ENCODE measurements around the gene CALM1.
A peak's percentile ranks its signal among the peaks of the same experiment; 100 is the strongest.

Gene CALM1

DNA sequence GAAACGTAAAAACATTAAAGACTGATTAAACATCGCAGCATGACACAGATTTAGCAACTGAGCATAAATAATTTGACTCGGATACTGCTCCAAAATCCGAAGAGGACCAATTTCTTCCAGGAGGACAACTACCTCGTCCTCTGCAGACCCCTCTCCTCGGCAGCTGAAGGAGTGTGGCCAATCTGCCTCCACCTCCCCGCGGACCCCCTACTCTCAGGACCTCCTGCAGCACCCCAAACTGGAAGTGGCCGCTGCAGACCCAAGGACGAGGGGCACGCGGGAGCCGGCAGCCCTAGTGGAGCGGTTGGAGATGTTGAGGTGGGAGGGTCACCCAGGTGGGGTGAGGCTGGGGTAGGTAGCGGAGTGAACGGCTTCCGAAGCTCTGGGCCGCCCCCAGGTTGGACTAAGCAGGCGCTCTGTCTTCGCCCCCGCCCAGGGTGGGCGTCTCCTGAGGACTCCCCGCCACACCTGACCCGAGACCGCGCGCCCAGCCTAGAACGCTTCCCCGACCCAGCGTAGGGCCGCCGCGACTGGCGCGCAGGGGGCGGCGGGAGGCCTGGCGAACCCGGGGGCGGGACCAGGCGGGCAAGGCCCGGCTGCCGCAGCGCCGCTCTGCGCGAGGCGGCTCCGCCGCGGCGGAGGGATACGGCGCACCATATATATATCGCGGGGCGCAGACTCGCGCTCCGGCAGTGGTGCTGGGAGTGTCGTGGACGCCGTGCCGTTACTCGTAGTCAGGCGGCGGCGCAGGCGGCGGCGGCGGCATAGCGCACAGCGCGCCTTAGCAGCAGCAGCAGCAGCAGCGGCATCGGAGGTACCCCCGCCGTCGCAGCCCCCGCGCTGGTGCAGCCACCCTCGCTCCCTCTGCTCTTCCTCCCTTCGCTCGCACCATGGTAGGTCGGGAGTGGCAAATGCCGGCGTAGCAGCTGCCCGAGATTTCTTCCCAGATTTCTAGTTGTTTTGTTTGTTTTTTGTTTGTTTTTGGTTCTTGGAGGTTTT, at the start of gene CALM1:
TSS of gene CALM1 (plus strand) at position 689 of the 999 bp plus-strand sequence. CDS start at position 891, 202 bp downstream.
- DNase-seq (ENCODE audit: low spot score) = peak; percentile 62
- FAIRE-seq = no peak

DNA sequence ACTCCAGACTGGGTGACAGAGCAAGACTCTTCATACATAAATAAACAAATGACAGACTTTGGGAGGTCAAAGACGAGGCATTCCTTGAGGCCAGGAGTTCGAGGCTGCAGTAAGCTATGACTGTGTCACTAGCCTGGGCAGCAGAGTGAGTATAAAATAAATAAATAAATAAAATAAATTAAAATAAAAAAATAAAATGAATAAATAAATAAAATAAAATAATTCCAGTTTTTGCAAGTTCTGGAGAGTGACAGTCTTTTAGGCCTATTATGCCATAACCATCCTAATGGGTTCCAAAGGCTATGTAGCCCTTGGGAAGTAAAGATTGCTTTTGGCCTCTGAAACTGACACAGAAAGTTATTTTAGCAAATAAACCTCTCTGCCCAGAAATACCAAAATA, 48.6 kb upstream of the CALM1 start:
- FAIRE-seq (no peak), DNase-seq (ENCODE audit: low spot score) (no peak)

DNA sequence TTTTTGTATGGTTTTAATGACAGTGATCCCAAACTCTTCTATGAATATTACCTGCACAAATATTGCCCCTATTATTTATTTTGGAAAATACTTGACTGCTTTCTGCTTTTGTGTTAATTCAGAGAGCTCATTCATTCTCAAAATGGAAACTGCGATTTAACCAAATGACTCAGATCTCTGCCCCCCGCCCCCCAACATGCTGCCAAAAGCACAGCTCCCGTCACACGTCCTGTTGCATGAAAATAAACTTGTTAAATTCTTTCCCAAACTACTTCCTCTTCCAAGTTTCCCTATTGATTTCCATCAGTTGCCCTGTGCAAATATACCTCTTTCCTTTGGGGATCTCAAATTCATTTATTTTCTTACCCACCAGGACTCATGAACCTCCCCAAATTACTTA, 47.1 kb upstream of the CALM1 start:
- DNase-seq (ENCODE audit: low spot score) = no peak
- FAIRE-seq = no peak

DNA sequence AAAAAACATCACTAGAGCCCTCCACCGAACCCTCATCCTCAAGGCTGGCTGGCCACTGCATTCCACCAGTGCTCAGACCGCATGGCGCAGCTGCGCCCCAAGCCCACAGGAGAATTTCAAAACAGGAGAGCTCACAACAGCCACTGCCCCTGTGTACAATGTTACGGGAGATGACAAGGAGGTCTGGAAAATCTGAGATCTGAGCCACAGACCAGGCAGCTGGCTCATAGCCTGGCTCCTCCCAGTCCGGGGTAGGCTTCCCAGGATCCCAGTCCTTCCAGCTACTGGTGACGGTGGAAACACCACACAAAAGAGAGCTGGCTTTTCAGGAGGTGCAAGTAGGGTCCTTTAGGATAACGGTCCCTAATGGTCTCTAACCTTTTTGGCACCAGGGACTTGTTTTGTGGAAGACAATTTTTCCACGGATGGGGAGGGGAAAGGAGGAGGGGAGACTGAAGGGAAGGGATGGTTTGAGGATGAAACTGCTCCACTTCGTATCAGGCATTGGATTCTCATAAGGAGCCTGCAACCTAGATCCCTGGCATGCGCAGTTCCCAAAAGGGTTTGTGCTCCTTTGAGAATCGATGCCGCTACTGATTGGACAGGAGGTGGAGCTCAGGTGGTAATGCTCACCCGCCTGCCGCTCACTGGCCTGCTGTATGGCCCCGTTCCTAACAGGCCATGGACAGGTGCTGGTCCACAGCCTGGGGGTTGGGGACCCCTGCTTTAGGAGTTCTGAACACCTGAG, 42.1 kb upstream of the CALM1 start:
- no peak for DNase-seq (ENCODE audit: low spot score)
- no peak for FAIRE-seq

DNA sequence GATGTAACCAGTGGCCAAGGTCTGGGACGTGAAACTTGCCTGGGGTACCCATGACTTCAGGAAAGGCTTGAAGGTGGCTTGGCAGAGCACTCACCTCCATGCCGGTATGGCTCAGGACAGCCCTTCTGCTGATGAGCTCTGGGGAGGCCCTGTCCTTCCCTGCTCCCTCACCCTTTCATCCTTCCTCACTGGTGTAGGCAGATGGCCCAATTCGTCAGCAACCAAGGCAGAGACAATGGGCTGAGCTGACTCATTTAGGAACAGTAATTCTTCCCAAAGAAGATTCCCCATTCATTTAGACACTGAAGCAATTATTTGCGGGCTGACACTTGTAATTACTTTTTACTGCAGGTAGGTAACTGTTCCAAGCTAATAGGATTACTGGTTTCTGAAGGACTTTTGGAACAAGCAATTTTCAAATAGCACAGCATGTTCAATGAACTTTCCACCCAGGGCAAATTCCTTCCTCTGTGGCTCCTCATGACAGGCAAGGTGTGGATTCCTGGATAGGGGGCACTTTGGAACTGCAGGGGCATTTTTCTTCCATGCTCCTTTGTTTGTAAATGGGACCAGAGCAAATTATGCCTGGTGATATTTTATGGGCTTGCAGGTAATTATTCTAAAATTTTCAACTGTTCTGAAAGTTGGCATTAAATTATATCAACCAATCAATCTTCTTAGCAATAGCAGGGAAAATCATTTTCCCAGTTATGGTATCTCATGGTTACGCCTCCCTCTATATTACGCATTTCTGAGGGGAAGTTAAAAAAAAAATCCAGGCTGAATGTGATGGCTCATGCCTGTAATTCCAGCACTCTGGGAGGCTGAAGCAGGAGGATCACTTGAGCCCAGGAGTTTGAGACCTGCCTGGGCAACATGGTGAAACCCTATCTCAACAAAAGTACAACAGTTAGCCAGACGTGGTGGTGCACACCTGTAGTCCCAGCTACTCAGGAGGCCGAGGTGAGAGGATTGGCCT, 41.0 kb upstream of the CALM1 start:
- FAIRE-seq = no peak

DNA sequence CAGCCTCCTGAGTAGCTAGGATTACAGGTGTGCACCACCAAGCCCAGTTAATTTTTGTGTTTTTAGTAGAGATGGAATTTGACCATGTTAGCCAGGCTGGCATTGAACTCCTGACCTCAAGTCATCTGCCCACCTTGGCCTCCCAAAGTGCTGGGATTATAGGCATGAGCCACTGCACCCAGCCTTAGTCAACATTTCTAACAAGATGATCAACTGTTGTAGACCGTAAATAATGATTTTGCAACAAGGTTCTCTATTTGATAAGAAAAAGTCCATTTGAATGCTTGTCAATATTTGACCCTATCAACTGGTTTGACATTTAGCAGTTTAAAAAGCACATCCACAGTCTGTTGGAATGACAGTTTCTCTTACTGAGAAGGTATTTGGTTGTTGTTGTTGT, 39.9 kb upstream of the CALM1 start:
- FAIRE-seq = no peak
- DNase-seq (ENCODE audit: low spot score) = no peak

More for the DNA sequence above, 41.0 kb upstream of the CALM1 start:
- no peak for DNase-seq (ENCODE audit: low spot score)

DNA sequence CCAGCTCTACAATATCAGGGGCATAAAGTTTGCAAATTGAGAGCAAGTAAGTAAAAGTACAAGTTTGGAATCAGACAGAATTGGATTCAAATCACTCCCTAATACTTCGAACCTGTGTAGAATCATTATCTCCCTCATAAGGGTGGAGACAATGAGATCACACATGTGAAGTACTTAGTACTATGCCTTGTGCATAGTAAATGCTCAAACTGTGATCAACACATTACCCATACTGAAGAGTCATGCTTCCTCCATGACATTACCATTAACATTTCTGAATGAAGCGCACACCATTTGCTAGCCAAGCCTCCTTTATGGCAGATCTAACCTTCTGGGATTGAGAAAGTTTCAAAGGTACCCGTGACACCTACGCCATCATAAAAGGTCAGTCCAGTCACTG, 38.5 kb upstream of the CALM1 start:
- FAIRE-seq (no peak), DNase-seq (ENCODE audit: low spot score) (no peak)

DNA sequence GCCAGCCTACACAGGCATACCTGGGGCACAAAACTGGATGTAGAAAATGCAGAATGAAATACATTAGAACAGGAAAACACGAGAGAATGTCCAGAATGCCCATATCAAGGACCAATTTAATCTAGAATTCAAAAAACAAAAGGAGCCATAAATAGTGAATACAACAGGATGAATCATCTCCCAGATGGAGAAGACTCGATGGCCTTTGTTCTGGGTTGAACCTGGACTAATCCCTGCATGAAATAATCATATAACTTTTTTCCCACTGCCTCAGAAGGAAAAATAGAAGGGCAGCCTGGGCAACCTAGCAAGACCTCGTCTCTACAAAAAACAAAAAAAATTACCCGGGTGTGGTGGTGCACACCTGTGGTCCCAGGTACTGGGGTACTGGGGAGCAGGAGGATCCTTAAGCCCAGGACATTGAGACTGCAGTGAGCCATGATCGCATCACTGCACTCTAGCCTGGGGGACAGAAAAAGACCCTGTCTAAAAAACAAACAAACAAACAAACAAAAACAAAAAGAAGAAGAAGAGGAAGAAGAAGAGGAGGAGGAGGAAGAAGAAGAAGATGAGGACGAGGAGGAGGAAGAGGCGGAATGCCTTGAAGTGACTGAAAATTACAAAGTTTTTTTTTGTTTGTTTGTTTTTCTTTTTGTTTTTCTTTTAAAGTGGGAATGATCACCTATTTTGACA, 34.8 kb upstream of the CALM1 start:
- DNase-seq (ENCODE audit: low spot score) = no peak
- FAIRE-seq = no peak

DNA sequence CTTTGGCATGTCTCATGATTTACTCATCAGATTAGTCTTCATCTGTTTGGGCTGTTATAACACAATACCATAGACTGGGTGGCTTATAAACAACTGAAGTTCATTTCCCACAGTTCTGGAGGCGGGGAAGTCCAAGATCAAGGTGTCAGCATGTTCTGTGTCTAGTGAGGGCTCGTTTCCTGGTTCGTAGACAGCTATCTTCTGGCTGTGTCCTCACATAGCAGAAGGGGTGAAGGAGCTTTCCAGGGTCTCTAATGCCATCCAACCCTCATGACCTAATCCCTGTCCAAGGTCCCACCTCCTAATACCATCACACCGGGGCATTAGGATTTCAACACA, 34.3 kb upstream of the CALM1 start:
- FAIRE-seq (no peak), DNase-seq (ENCODE audit: low spot score) (no peak)

DNA sequence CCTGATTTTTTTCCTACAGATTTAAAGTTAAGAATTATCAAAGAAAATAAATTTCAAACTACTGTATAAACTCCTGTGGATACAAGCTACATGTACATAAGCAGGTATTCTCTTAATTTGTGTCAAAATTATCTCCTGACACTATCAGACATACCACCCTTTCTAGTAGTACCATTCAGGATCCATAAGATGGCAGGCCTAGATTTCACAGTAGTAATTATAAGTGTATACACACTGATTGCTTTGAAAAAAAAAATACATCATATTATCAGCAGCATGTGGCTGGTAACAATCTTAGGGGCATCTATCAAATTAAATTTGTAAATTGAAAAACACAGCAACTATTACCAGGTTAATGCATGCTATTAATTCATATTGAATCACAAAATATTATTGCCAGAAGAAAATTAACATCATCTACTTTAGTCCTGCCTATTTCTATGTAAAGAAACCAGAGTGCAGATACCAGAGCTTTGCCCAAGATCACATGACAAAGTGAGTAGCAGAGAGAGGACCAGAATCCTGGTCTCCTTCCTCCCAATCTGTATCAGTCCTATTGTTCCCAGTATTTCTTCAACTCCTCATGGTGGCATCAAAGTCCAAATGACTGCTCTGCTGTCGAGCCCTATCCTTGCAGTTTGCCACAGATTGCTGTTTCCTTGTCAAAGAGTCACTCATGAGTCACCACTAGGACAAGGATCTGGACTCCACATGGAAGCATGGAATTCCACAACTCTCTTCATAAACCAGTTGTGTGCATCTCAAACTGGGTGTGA, 27.7 kb upstream of the CALM1 start:
- FAIRE-seq (no peak), DNase-seq (ENCODE audit: low spot score) (peak; percentile 14)

DNA sequence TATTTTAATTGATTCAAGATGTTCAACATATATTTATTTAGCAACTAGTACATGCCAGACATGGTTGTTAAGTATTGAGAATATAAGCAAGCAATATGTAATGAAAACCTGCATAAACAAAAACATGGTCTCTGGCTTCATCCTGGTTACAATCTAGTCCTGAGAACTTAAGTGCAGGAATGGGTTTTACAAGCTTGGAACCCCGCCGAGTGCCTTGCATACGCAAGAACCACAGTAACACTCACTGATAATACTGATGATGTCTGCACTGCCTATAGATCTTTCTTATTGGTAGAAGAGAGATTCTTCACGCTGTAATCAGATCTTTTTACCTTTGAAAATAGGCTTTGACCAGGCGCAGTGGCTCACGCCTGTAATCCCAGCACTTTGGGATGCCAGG, 22.9 kb upstream of the CALM1 start:
- FAIRE-seq = no peak
- no peak for DNase-seq (ENCODE audit: low spot score)

DNA sequence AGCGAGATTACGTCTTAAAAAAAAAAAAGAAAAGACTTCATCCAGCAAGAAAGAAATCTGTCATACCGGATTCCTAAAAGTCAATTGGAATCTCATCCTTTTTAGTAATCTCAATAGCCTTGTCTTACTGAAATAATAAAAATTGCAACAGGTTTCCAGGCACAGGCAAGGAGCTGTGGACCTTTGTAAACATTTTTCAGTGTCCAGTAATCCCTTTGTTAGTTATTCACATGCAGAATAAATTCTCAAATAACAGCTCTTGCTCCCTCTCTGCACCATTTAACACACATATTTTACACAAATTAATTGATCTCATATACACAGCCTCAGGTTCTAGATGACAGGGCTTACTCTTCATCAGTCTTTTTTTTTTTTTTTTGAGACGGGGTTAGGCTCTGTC, 22.0 kb upstream of the CALM1 start:
- DNase-seq (ENCODE audit: low spot score) = no peak

DNA sequence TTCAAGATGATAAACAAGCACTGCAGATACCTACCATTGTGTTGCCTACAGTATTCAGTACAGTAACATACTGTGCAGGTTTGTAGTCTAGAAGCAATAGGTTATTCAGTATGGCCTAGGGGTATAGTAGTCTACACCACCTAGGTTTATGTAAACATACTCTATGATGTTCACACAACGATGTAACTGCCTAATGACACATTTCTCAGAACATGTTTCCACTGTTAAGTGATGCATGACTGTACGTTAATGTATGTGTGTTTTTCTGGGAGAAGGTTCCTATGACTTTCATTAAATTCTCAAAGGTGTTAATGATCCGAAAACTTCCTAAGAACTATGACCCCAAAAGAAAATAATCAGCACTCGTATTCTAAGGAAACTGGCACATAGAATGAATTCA, 20.9 kb upstream of the CALM1 start:
- no peak for FAIRE-seq
- no peak for DNase-seq (ENCODE audit: low spot score)

More for the DNA sequence above, 22.0 kb upstream of the CALM1 start:
- no peak for FAIRE-seq

DNA sequence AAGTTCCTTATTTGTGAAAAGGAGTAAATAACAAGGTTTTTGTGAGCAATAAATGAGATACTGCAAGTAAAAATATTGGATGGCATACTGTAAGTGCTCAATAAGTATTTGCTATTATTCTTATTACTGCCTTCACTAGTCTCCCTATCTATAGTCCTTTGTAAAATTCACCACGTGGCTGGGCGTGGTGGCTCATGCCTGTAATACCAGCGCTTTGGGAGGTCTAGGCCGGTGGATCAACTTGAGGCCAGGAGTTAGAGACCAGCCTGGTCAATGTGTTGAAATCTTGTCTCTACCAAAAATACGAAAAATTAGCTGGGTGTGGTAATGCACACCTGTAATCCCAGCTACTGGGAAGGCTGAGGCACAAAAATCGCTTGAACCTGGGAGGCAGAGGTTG, 18.6 kb upstream of the CALM1 start:
- no peak for DNase-seq (ENCODE audit: low spot score)
- no peak for FAIRE-seq

DNA sequence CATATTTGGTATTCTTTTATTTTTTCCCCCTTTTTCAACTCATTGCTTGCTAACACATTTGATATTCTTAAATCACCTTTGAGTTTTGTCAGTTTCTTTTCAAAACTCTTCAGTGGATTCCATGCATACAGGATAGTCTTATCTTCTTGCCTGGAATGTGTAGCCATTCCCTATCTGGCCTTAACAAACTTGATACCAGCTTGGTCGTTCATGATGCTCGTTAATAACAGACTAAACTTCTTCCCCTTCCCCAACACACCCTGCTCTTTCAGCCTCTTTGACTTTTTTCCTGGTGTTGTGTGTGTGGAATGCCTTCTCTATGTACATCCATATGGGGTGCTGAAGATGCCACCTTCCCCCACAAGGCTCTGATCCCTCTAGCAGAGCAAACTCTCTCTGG, 17.7 kb upstream of the CALM1 start:
- no peak for DNase-seq (ENCODE audit: low spot score)
- no peak for FAIRE-seq

DNA sequence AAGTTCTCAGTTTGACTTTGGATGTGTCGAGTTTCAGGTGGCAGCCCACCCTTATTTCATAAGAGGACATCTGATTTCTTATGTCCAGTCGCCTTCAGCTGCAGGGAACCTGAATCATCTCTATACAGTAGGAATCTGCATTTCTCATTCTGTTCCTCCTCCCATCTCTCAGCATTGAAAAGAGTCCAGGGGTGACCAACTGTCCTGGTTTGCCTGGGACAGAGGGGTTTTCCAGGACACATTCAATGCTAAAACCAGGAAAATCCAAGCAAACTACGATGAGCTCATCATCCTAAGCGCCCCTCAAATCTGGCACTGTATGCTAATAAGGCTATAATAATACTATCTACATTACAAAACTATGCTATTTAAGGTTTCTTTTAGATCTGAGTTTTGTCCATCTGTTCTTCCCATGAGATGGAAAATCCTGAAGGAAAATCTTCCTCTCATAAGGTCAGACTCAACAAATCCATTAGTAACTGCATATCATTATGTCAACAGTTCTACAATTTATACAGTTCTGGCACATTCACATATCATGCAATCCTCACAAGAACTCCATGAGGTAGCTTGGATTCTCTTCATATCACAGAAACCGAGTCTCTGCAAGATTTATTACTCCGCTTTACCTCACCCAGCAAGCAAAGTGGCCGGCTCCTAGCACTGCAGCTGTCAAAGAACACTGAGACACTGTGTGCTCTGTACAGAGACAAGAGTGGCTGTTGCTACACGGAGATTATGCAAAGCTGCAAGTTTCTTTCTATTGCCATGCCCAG, 15.6 kb upstream of the CALM1 start:
- DNase-seq (ENCODE audit: low spot score) = no peak
- no peak for FAIRE-seq

DNA sequence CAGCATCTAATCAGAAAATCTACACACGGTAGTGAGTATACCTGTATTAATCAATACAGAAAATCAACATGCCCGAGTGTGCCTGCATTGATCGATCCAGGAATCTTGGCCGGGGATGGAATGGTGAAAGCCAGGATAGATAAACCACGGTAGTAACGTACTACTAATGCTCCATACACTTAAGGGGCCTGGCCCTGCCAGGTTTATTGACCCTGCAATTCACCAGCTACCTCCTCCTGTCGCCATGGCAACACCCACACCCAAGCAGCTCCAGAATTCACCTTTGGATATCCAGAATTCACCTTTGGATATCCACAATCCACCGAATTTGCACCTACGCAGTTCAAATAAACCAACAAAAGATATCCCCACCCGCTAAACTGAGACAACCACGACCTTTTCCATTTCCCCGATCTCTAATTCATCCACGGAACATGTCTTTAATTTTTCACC, 14.8 kb upstream of the CALM1 start:
- no peak for FAIRE-seq
- no peak for DNase-seq (ENCODE audit: low spot score)

DNA sequence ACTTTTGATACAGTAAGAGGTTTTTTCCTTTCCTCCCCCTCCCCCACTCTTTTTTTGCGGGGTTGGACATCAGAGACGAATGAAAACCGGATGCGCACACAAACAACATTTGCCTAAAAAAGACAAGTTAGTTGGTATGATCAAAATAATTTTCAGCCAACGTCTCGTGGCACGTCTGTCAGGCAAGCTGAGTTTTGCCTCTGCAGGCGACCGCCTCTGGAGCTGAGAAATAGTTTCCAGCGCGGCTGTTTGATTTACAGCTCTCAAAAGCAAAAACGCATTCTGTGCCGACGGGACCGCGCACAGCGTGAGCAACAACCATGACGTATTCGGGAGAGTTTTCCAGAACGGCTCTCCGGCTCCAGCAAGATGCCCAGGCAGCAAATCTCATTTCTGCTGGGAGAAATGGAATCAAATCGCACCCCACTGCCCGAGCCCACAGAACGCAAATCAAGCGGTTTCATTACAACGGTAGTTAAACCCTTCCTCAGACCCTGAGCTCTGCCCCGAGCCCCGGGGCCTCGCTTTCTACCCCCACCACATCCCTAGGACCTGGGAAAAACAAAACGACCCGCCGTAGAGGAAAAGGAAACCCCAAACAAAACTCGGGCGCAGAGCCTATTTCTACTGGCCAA, 14.2 kb upstream of the CALM1 start:
- FAIRE-seq (no peak), DNase-seq (ENCODE audit: low spot score) (peak; percentile 6)

Data from RCC 7860 (cell line).